WTC11 (cell line): ENCODE results near the gene SLC25A2. TPM values are rescaled to one million over a fixed set of nuclear protein-coding genes. Genes with fewer than 3 reads are reported as not detected.
A peak's percentile ranks its signal among the peaks of the same experiment; 100 is the strongest.

ENCODE experiments used
- ETV6 ChIP-seq: sonication (generic); formaldehyde crosslinking; IDR thresholded peaks from 2 replicates; pipeline ENCODE4 v1.8.1; 2022; ENCODE audit warnings: mild to moderate bottlenecking, missing genetic modification reagents
- FOXP1 ChIP-seq: sonication (generic); formaldehyde crosslinking; IDR thresholded peaks from 2 replicates; pipeline ENCODE4 v1.8.0; 2022; ENCODE audit warnings: missing genetic modification reagents, mild to moderate bottlenecking, moderate library complexity, borderline replicate concordance
- FOXP4 ChIP-seq: sonication (generic); formaldehyde crosslinking; IDR thresholded peaks from 2 replicates; pipeline ENCODE4 v1.8.0; 2022; ENCODE audit warnings: mild to moderate bottlenecking, missing genetic modification reagents
- GABPB1 ChIP-seq: sonication (generic); formaldehyde crosslinking; IDR thresholded peaks from 2 replicates; pipeline ENCODE4 v1.8.1; 2023; ENCODE audit warnings: mild to moderate bottlenecking, missing genetic modification reagents
- HMGXB4 ChIP-seq: sonication (generic); formaldehyde crosslinking; IDR thresholded peaks from 2 replicates; pipeline ENCODE4 v1.8.1; 2023; ENCODE audit warnings: mild to moderate bottlenecking, moderate library complexity, missing genetic modification reagents
- JUN ChIP-seq: sonication (generic); formaldehyde crosslinking; IDR thresholded peaks from 2 replicates; pipeline ENCODE4 v1.8.0; 2023; ENCODE audit warnings: mild to moderate bottlenecking, missing genetic modification reagents
- MYBL2 ChIP-seq: sonication (generic); formaldehyde crosslinking; IDR thresholded peaks from 2 replicates; pipeline ENCODE4 v1.8.1; 2023; ENCODE audit warnings: mild to moderate bottlenecking, moderate library complexity, missing genetic modification reagents
- NR1H2 ChIP-seq: sonication (generic); formaldehyde crosslinking; IDR thresholded peaks from 2 replicates; pipeline ENCODE4 v1.9.0; 2021; ENCODE audit warnings: mild to moderate bottlenecking, moderate library complexity, missing genetic modification reagents
- SP1 ChIP-seq: sonication (generic); formaldehyde crosslinking; conservative IDR thresholded peaks from 2 replicates; pipeline ENCODE4 v1.8.1; 2022; ENCODE audit warnings: missing genetic modification reagents
- TEAD1 ChIP-seq: sonication (generic); formaldehyde crosslinking; IDR thresholded peaks from 2 replicates; pipeline ENCODE4 v1.8.0; 2022; ENCODE audit warnings: mild to moderate bottlenecking, missing genetic modification reagents
- TEAD4 ChIP-seq: sonication (generic); formaldehyde crosslinking; IDR thresholded peaks from 2 replicates; pipeline ENCODE4 v1.8.0; 2022; ENCODE audit warnings: mild to moderate bottlenecking, missing genetic modification reagents
- TP53 ChIP-seq: sonication (generic); formaldehyde crosslinking; IDR thresholded peaks from 2 replicates; pipeline ENCODE4 v1.8.1; 2023; ENCODE audit warnings: mild to moderate bottlenecking, missing genetic modification reagents
- USF2 ChIP-seq: sonication (generic); formaldehyde crosslinking; IDR thresholded peaks from 2 replicates; pipeline ENCODE4 v1.8.1; 2023; ENCODE audit warnings: mild to moderate bottlenecking, missing genetic modification reagents, moderate library complexity
- ZNF138 ChIP-seq: sonication (generic); formaldehyde crosslinking; conservative IDR thresholded peaks from 2 replicates; pipeline ENCODE4 v1.8.1; 2022; ENCODE audit warnings: mild to moderate bottlenecking, moderate library complexity, missing genetic modification reagents
- ZNF263 ChIP-seq: sonication (generic); formaldehyde crosslinking; IDR thresholded peaks from 2 replicates; pipeline ENCODE4 v1.8.1; 2022; ENCODE audit warnings: low read depth, mild to moderate bottlenecking, moderate library complexity, missing genetic modification reagents
- ZNF416 ChIP-seq: fragments of 250-450 bp; sonication (Bioruptor Pico); IDR thresholded peaks from 2 replicates; pipeline ENCODE4 v1.9.0; 2021; ENCODE audit warnings: mild to moderate bottlenecking, inconsistent platforms
- total RNA-seq: library from RNA; stranded (reverse); gene quantifications from 3 replicates; pipeline ENCODE4 v1.2.3, GENCODE V29; 2021
- TF ChIP-seq, protein P1 (sequence below): fragments of 200-600 bp; IDR thresholded peaks from 2 replicates; pipeline ENCODE4 v1.8.0; 2022; ENCODE audit warnings: antibody characterized with exemption
- TF ChIP-seq, protein P2 (sequence below): sonication (generic); formaldehyde crosslinking; IDR thresholded peaks from 2 replicates; pipeline ENCODE4 v1.8.1; 2023; ENCODE audit warnings: mild to moderate bottlenecking, missing genetic modification reagents, borderline replicate concordance
- TF ChIP-seq, protein P3 (sequence below): fragments of 250-450 bp; sonication (Bioruptor Pico); IDR thresholded peaks from 2 replicates; pipeline ENCODE4 v2.1.2; 2022; ENCODE audit warnings: mild to moderate bottlenecking, moderate library complexity
- TF ChIP-seq, protein P4 (sequence below): sonication (generic); formaldehyde crosslinking; IDR thresholded peaks from 2 replicates; pipeline ENCODE4 v1.8.0; 2023; ENCODE audit warnings: missing genetic modification reagents, mild to moderate bottlenecking, borderline replicate concordance

The SLC25A2 gene
- total RNA-seq, 1 experiment from 2014 or later: 0.24 TPM

DNA sequence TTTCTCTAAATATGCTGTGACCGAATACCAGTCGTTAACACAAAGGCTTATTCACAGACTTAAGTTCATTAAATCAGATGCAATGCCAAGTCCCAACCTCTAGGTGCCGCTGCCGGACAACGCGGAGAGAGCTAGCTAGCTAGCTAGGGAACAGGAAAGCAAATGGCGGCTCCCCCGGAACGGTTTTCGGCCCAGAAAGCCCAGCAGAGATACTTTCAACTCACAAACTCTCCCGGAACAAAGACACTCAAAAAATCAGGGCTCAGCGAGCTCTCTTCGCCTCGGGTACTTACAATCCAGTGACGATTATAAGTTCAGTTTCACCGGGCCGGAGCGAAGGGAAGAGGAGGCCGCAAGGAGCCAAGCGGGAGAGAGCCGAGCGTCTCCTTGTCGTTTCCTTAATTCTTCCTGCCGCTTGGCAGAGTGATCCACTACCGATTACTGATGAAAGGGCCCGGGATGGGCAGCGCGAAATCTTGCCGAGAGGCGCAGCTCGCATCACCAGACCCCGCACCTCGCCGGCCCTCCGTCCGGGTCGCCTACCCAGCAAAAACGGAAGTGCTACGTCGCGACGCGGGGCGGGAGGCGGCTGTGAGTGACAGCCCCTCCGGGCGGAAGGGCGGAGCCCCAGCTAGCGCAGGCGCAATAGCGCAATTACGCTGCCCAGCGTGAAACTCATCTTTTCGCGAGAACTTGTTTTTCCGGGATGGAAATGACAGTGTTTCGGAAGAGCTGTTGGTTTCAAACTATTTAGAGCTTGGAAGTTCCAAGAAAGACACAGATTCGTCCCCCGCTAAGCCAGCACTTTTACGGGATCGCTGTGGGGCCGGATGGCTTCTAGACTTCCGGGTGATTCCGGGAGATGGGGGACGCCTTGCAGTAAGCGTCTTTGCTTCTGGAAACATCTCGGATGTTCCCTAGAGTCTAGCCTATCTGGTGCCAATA is 16.6 kb upstream of the SLC25A2 start, which contains the start of gene TAF7 (continued):
- TF ChIP-seq HMGXB4 (CRISPR knock-in tag) (peak; percentile 90; the same call in 1 of the 2 replicates), ETV6 (CRISPR knock-in tag) (peak; percentile 64; the same call in 1 of the 2 replicates), ZNF416 (CRISPR knock-in tag) (no peak), USF2 (CRISPR knock-in tag) (no peak), FOXP4 (CRISPR knock-in tag) (peak; percentile 64; the same call in 1 of the 2 replicates), ZNF138 (CRISPR knock-in tag) (no peak), TEAD4 (0 out of 2 replicates have a peak, but pooled peaks have one; percentile 44), SP1 (CRISPR knock-in tag) (peak; percentile 77), MYBL2 (CRISPR knock-in tag) (0 out of 2 replicates have a peak, but pooled peaks have one; percentile 65), FOXP1 (peak; percentile 90), ZNF263 (no peak), TP53 (CRISPR knock-in tag) (0 out of 2 replicates have a peak, but pooled peaks have one; percentile 19), TEAD1 (CRISPR knock-in tag) (peak; percentile 83), GABPB1 (CRISPR knock-in tag) (peak; percentile 44; the same call in 1 of the 2 replicates), JUN (CRISPR knock-in tag) (peak; percentile 57; the same call in 1 of the 2 replicates), NR1H2 (CRISPR knock-in tag) (0 out of 2 replicates have a peak, but pooled peaks have one; percentile 48)
- TF ChIP-seq, protein P1, sequence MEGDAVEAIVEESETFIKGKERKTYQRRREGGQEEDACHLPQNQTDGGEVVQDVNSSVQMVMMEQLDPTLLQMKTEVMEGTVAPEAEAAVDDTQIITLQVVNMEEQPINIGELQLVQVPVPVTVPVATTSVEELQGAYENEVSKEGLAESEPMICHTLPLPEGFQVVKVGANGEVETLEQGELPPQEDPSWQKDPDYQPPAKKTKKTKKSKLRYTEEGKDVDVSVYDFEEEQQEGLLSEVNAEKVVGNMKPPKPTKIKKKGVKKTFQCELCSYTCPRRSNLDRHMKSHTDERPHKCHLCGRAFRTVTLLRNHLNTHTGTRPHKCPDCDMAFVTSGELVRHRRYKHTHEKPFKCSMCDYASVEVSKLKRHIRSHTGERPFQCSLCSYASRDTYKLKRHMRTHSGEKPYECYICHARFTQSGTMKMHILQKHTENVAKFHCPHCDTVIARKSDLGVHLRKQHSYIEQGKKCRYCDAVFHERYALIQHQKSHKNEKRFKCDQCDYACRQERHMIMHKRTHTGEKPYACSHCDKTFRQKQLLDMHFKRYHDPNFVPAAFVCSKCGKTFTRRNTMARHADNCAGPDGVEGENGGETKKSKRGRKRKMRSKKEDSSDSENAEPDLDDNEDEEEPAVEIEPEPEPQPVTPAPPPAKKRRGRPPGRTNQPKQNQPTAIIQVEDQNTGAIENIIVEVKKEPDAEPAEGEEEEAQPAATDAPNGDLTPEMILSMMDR: peak; percentile 85
- TF ChIP-seq, protein P2, sequence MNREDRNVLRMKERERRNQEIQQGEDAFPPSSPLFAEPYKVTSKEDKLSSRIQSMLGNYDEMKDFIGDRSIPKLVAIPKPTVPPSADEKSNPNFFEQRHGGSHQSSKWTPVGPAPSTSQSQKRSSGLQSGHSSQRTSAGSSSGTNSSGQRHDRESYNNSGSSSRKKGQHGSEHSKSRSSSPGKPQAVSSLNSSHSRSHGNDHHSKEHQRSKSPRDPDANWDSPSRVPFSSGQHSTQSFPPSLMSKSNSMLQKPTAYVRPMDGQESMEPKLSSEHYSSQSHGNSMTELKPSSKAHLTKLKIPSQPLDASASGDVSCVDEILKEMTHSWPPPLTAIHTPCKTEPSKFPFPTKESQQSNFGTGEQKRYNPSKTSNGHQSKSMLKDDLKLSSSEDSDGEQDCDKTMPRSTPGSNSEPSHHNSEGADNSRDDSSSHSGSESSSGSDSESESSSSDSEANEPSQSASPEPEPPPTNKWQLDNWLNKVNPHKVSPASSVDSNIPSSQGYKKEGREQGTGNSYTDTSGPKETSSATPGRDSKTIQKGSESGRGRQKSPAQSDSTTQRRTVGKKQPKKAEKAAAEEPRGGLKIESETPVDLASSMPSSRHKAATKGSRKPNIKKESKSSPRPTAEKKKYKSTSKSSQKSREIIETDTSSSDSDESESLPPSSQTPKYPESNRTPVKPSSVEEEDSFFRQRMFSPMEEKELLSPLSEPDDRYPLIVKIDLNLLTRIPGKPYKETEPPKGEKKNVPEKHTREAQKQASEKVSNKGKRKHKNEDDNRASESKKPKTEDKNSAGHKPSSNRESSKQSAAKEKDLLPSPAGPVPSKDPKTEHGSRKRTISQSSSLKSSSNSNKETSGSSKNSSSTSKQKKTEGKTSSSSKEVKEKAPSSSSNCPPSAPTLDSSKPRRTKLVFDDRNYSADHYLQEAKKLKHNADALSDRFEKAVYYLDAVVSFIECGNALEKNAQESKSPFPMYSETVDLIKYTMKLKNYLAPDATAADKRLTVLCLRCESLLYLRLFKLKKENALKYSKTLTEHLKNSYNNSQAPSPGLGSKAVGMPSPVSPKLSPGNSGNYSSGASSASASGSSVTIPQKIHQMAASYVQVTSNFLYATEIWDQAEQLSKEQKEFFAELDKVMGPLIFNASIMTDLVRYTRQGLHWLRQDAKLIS (CRISPR knock-in tag): no peak
- TF ChIP-seq, protein P3, sequence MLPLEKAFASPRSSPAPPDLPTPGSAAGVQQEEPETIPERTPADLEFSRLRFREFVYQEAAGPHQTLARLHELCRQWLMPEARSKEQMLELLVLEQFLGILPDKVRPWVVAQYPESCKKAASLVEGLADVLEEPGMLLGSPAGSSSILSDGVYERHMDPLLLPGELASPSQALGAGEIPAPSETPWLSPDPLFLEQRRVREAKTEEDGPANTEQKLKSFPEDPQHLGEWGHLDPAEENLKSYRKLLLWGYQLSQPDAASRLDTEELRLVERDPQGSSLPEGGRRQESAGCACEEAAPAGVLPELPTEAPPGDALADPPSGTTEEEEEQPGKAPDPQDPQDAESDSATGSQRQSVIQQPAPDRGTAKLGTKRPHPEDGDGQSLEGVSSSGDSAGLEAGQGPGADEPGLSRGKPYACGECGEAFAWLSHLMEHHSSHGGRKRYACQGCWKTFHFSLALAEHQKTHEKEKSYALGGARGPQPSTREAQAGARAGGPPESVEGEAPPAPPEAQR (CRISPR knock-in tag): no peak
- TF ChIP-seq, protein P4, sequence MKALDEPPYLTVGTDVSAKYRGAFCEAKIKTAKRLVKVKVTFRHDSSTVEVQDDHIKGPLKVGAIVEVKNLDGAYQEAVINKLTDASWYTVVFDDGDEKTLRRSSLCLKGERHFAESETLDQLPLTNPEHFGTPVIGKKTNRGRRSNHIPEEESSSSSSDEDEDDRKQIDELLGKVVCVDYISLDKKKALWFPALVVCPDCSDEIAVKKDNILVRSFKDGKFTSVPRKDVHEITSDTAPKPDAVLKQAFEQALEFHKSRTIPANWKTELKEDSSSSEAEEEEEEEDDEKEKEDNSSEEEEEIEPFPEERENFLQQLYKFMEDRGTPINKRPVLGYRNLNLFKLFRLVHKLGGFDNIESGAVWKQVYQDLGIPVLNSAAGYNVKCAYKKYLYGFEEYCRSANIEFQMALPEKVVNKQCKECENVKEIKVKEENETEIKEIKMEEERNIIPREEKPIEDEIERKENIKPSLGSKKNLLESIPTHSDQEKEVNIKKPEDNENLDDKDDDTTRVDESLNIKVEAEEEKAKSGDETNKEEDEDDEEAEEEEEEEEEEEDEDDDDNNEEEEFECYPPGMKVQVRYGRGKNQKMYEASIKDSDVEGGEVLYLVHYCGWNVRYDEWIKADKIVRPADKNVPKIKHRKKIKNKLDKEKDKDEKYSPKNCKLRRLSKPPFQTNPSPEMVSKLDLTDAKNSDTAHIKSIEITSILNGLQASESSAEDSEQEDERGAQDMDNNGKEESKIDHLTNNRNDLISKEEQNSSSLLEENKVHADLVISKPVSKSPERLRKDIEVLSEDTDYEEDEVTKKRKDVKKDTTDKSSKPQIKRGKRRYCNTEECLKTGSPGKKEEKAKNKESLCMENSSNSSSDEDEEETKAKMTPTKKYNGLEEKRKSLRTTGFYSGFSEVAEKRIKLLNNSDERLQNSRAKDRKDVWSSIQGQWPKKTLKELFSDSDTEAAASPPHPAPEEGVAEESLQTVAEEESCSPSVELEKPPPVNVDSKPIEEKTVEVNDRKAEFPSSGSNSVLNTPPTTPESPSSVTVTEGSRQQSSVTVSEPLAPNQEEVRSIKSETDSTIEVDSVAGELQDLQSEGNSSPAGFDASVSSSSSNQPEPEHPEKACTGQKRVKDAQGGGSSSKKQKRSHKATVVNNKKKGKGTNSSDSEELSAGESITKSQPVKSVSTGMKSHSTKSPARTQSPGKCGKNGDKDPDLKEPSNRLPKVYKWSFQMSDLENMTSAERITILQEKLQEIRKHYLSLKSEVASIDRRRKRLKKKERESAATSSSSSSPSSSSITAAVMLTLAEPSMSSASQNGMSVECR: peak; percentile 92
